Measurements from ENCODE around the gene UQCR10. TPM values are rescaled to one million over a fixed set of nuclear protein-coding genes. Genes with fewer than 3 reads are reported as not detected.
A peak's percentile ranks its signal among the peaks of the same experiment; 100 is the strongest.

Gene UQCR10
- total and polyA plus RNA-seq, 9 of the 15 experiments (the other 6 are each of a cell fraction or from before 2014, with no cell fraction given): 128 to 903 (median 163) TPM

- TF ChIP-seq CEBPB (tag; IDR thresholded peaks at IDR 0.05) (peak; percentile 99), TCF7 (IDR thresholded peaks at IDR 0.05; ENCODE audit: borderline replicate concordance) (peak; percentile 67; the same call in 1 of the 2 replicates), ERF (CRISPR knock-in tag; IDR thresholded peaks at IDR 0.05) (no peak), ZNF655 (CRISPR knock-in tag; IDR thresholded peaks at IDR 0.05) (no peak), BRD9 (IDR thresholded peaks at IDR 0.05; ENCODE audit: low read depth, partially characterized antibody) (no peak), GATA2 (CRISPR knock-in tag; IDR thresholded peaks at IDR 0.05) (peak; percentile 80), COPS2 (conservative IDR thresholded peaks at IDR 0.05) (no peak), BMI1 (IDR thresholded peaks at IDR 0.05; ENCODE audit: low read length) (no peak), POLR2B (IDR thresholded peaks at IDR 0.05; ENCODE audit: low read depth, partially characterized antibody) (no peak), SIRT6 (IDR thresholded peaks at IDR 0.05; ENCODE audit: low read depth, low read length) (no peak), ZEB2 (IDR thresholded peaks at IDR 0.05) (no peak), ZNF764 (CRISPR knock-in tag; IDR thresholded peaks at IDR 0.05; ENCODE audit: low read depth) (no peak), KAT8 (IDR thresholded peaks at IDR 0.05; ENCODE audit: low read depth) (no peak), XRCC4 (IDR thresholded peaks at IDR 0.05; ENCODE audit: extremely low read depth, insufficient read depth, insufficient read length) (no peak), ZFP1 (CRISPR knock-in tag; IDR thresholded peaks at IDR 0.05) (no peak), TFAP4 (CRISPR knock-in tag; IDR thresholded peaks at IDR 0.05; ENCODE audit: borderline replicate concordance) (0 out of 2 replicates have a peak, but pooled peaks have one; percentile 19), PRMT5 (CRISPR knock-in tag; IDR thresholded peaks at IDR 0.05) (no peak), ZNF41 (CRISPR knock-in tag; conservative IDR thresholded peaks at IDR 0.05) (no peak), ZNF695 (CRISPR knock-in tag; IDR thresholded peaks at IDR 0.05) (no peak), JUN (IDR thresholded peaks at IDR 0.05; ENCODE audit: borderline replicate concordance, low read depth, low read length) (peak; percentile 66; the same call in 1 of the 2 replicates), JUN (CRISPR knock-in tag; IDR thresholded peaks at IDR 0.05; ENCODE audit: borderline replicate concordance) (no peak), ZNF583 (CRISPR knock-in tag; IDR thresholded peaks at IDR 0.05) (0 out of 2 replicates have a peak, but pooled peaks have one; percentile 26), MTA1 (IDR thresholded peaks at IDR 0.05; ENCODE audit: borderline replicate concordance) (no peak; the same call in 1 of the 2 replicates), HMGN3 (IDR thresholded peaks at IDR 0.05; ENCODE audit: borderline replicate concordance, extremely low read depth, insufficient read length, low read depth, low read length) (peak; percentile 59), ZNF395 (CRISPR knock-in tag; IDR thresholded peaks at IDR 0.05) (no peak), NR2C1 (IDR thresholded peaks at IDR 0.05) (peak; percentile 69), NR2C1 (tag; IDR thresholded peaks at IDR 0.05) (peak; percentile 83), JUND (IDR thresholded peaks at IDR 0.05; ENCODE audit: borderline replicate concordance, low read depth, low read length) (peak; percentile 82), JUND (tag; IDR thresholded peaks at IDR 0.05; ENCODE audit: borderline replicate concordance, low read depth, low read length) (peak; percentile 70; the same call in 1 of the 3 replicates), NR2F6 (CRISPR knock-in tag; IDR thresholded peaks at IDR 0.05) (no peak), NFE2 (IDR thresholded peaks at IDR 0.05; ENCODE audit: low read depth) (peak; percentile 99)
Measured at GRCh38 chr22:29799217-29799680, 32.1 kb downstream of the UQCR10 start (continued).
